CD4-positive, alpha-beta T cell treated with Interleukin-15 for 4 hours (primary cell): Measurements from ENCODE around the gene TWF2.

Source experiments
- DNase-seq: peaks from one replicate; pipeline ENCODE4 v3.0.0-alpha.2; 2020; ENCODE audit warnings: low spot score

The TWF2 gene

DNA sequence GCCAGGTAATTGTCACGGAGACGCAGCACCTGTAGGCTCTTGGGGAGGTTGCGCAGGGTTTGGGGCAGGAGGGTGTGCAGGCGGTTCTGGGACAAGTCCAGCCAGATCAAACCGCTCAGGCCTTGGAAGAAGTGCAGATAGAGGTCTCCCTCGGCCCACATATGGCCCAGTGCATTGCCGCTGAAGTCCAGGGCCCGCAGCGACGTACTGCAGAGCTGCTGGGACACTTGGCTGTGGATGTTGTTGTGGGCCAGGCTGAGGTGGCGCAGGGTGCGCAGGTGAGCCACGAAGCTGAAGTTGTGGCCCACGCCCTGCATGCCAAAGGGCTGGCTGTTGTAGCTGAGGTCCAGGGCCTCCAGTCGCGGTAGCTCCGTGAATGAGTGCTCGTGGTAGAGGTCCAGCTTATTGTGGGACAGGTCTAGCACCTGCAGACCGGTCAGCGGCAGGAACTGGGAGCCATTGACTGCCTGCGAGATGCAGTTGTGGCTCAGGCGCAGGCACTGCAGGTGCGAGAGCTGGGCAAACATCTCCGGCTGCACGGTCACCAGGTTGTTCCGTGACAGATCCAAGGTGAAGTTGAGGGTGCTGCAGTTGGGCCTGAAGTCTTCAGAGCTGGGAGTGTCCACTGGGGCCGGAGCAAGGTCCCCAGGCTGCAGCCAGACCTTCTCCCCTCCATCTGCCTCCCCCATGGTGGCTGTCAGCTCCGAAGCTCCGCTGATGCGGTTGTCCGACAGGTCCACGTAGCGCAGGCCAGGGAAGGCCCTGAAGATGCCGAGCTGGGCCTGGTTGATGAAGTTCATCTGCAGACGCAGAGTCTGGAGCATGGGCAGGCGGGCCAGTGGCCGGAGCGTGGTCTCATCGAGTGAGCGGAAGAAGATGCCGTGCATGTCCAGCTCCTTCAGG lies 16.4 kb downstream of the TWF2 start:
- DNase-seq: no peak

DNA sequence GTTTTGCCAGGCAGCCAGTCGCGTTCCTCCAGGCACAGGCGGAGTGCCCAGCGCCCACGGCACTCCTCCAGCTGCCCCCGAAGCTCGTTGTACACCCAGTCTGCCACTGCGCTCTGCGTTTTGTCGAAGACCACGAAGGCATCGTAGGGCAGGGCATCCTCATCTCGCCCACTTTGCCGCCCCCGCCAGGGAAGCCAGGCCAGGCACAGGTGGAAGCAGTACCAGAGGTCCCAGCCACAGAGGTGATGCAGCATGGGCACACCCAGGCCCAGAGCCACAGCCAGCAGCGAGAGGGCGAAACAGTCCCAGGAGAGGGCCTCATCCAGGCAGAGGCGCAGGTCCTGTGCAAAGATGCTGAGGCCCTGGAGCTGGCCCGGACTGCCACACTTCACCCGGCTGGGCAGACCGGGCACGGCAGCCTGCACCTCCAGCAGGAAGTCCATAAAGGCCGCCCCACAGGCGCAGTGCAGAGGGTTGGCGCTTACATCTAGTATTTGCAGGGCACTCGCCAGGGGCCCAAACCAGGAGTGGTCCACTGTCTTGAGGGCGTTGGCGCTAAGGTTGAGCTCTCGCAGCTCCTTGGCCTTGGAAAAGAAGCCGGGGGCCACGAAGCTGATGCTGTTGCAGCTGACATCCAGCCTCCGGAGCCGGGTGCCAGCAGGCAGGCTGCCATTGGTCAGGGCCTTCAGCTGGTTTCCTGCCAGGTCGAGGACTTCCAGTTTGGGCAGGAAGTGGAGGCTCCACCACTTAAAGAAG lies 17.2 kb downstream of the TWF2 start:
- DNase-seq: peak; percentile 69

DNA sequence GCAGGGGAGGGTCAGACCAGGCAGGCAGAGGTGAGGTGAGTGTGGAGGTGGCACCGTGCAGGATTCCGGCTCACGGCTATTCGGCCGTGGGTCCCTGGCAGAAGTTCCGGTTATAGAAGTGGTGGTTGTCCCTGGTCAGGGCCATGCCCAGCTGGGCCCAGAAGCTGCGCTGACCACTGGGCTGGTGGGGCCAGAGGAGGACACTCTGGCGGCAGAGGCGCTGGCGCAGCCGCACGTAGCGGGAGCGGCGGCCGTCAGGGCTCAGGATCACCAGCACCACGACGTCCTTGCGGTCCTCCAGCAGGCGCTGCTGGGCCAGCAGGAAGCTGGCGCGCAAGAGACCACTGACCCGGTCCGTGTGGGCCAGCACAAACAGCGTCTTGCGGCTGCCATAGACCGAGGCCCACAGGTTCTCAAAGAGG lies 17.8 kb downstream of the TWF2 start:
- DNase-seq: no peak

- DNase-seq: peak; percentile 87
Measured at GRCh38 chr3:52220380-52221026, 18.5 kb downstream of the TWF2 start.

DNA sequence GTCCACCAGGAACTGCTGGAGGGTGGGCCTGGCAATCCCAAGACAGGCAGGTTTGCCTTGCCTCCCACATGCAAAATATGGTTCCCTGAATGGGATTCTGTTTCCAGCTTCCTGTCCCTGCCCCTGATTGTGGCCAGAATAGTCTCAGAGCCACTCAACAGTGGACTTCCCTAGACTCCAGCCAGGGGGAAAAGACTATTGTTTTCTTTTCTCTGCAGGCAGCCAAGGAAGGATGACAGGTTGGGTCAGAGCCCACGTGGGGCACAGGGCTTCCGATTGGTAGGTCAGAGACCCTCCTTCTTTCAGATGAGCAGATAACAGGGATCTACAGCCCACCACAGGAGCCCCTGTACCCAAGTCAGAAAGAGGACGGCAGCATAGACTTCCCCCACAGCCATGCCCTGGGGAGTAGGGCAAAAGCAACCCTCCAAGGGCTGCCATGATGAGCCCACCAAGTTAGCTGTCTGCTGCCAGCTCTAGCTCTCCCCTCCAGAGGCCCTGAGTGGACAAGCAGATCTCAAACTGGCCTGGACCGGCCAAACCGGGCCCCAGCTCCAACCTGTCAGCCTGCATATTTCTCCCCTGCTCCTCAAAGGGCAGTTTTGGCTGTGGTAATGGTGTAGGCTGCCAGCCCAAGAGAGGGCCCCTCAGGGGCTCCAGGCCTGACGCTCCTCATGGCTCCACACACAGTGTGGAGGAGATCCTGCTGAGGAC lies 19.9 kb downstream of the TWF2 start:
- DNase-seq: no peak

- peak; percentile 31 for DNase-seq
Measured at GRCh38 chr3:52218454-52218853, 20.5 kb downstream of the TWF2 start.

DNA sequence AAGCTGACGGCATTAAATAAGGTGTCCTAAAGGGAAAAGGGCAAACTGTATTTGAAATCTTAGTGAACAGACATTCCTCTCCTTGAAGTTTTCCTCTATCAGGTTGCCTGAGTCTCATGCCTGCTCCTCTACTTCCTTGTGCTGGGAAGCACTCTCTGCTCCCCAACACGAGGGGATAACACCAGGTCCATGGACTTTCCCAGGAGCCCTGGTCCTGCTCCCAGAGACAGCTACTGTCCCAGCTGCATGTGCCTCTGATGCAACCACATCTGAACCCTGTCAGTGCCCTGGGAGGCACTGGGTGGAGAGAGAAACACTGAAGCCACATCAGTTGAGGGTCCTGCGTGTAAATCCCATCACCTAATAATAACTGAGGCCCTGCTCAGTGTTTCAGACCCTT lies 20.9 kb downstream of the TWF2 start:
- DNase-seq: no peak

DNA sequence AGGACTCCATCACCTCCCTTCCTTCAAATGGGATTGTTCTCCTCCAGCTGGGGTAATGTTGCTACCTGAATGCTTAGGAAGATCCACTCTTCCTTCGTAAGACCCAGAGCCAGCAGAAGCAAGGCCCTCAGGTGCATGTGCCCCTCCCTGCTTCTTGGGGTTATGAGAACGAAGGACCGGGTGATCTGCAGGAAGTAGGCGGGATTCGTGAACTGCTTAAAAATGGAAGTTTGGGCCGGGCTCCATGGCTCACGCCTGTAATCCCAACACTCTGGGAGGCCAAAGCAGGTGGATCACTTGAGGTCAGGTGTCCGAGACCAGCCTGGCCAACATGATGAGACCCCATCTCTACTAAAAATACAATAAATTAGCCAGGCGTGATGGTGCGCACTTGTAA lies 21.6 kb downstream of the TWF2 start:
- DNase-seq: peak; percentile 39

GRCh38 chr3:52216585-52217408 lies 22.2 kb downstream of the TWF2 start:
- DNase-seq: peak; percentile 81

DNA sequence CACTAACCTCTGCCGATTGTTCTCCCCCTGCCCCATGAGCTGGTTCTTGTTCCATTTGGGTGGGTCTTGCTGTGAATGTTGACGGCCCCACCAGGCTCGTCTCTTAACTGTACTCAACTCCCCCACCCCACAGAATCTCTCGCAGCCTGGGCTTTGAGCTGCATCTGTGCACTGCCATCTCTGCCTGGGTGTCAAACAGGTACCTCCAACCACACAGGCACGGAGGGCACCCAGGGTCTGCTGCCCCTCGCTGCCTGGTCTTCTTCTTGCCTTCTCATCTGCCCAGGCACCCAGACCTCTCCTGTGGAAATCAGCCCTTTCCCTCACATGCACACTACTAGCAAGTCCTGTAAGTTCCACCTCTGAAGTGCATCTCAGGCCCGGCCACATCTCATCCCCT lies 23.6 kb downstream of the TWF2 start:
- no peak for DNase-seq

- no peak for DNase-seq
Measured at GRCh38 chr3:52213901-52214300, 25.1 kb downstream of the TWF2 start.

- no peak for DNase-seq
Measured at GRCh38 chr3:52213005-52213404, 26.0 kb downstream of the TWF2 start.

- no peak for DNase-seq
Measured at GRCh38 chr3:52211268-52211891, 27.6 kb downstream of the TWF2 start.

DNA sequence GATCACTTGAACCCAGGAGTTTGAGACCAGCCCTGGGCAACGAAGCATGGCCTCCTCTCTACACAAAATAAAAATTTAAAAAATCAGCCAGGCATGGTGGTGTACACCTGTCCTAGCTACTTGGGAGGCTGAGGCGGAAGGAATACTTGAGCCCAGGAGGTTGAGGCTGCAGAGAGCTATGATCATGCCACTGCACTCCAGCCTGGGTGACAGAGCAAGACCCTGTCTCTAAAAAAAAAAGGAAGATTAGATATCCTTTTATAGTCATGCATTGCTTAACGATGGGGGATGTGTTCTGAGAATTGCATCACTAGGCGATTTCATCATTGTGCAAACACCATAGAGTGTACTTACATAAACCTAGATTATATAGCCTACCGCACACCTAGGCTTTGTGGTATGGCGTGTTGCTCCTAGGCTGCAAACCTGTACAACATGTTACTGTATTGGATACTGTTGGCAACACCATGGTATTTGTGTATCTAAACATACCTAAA lies 28.4 kb downstream of the TWF2 start:
- no peak for DNase-seq

DNA sequence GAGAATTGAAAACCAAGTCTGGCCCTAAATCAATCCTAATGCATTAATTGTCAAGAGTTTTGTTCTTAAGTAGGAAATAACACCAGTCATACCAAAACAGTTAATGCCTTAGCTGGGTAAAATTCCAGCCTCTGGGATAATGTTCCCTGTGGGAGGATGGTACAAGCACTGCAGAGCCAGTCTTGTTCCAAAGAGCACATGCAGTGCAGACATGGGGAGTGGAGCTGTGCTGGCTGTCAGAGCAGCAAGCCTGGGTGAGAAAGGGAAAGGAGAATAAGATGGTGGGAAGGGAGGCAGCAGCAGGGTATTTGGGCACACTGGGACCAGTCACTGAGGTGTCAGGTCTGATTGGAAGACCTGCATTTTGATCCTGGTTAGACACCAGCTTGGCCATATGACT lies 28.9 kb downstream of the TWF2 start:
- DNase-seq: no peak

DNA sequence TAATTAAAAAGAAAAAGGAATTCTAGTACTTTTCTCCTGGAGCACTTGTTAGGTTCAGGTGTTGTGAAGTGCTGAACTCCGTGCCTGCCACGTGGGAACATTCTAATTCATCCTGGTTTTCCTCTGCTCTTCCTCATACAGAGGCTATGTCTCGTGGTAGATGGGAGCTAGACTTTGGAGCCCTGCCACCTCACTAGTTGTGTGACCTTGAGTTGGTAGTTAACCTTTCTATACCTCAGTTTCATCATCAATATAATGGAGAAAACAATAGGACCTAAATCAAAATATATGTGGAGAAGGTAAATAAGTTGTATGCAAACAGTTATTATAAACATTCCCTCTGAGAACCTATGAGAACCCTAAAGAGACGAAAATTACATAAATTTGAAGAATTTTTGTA lies 30.4 kb downstream of the TWF2 start:
- DNase-seq: no peak

- DNase-seq: no peak
Measured at GRCh38 chr3:52205727-52206372, 33.1 kb downstream of the TWF2 start.

DNA sequence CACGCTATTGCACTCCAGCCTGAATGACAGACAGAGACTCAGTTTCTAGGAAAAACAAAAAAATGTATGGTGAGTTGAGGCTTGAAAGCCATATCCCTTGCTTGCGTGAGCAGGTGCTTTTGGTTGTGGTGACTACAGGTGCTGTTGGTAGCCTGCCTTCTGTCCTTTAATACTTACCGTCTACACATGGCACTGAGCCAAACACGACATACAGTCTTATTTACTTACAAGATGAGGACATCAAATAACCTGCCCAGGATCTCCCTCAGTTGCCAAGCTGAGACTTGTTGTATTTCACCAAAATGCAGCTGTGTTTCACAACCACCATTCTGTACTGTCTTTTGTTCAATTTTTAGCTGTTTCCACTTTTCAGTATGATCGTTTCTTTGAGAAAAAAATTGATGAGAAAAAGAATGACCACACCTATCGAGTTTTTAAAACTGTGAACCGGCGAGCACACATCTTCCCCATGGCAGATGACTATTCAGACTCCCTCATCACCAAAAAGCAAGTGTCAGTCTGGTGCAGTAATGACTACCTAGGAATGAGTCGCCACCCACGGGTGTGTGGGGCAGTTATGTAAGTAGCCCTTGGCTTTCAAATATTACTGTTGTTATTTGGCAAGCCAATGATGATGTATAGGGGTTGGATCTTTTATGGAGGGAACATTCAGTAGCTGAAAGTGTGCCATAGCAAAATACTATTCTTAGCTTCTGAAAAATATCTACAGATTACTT lies 34.5 kb downstream of the TWF2 start:
- no peak for DNase-seq

GRCh38 chr3:52203701-52204100 lies 35.3 kb downstream of the TWF2 start:
- no peak for DNase-seq
